GM15510 (cell line): Measurements from ENCODE around the gene SSPN.

Experiments
- POLR2A ChIP-seq: IDR thresholded peaks from 3 replicates; pipeline ENCODE4 v1.6.1; 2011; ENCODE audit warnings: borderline replicate concordance; ENCODE audit not compliant: insufficient read length; ENCODE audit errors: extremely low read depth

Gene SSPN

DNA sequence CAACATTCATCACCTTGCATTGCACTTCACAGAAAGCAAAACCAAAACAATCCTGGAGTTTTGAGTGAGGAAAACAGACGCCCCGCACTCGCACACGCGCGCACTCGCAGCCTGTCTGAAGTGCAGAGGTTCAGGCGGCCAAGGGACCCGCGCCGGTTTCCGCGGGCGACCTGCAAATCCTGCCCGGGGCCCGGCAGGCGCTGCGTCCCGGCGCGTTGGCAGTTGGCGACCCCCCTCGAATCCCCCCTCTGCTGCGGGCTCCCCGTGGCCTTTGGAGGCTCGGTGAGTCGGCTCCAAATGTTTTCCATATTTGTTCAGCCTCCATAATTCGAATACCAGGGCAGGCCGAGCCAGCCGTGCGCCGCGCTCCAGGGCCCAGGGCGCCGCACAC, at the start of gene SSPN:
Gene SSPN, plus strand, starts transcription at position 324 of the 391 bp plus-strand sequence. CDS start 100 bp downstream, outside the sequence.
- no peak for TF ChIP-seq POLR2A

DNA sequence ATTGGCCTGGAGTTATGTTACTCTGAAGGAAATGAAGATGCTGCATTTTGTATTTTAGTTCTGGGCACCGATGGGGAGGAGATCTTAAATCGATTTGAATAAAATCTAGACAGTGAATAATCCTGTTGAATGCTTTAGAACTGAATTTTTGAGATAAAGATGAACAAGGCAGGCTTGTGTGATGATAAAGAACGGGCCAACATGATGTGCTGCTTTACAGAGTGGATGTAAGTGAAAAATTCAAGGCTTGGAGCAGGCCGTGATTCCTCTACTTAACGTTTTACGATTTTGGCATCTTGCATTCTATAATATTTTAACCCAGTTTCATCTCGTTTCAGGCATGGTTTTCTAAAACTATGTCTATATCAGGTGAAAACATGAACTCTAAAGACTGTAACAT, 47.1 kb upstream of the SSPN start:
- no peak for TF ChIP-seq POLR2A

DNA sequence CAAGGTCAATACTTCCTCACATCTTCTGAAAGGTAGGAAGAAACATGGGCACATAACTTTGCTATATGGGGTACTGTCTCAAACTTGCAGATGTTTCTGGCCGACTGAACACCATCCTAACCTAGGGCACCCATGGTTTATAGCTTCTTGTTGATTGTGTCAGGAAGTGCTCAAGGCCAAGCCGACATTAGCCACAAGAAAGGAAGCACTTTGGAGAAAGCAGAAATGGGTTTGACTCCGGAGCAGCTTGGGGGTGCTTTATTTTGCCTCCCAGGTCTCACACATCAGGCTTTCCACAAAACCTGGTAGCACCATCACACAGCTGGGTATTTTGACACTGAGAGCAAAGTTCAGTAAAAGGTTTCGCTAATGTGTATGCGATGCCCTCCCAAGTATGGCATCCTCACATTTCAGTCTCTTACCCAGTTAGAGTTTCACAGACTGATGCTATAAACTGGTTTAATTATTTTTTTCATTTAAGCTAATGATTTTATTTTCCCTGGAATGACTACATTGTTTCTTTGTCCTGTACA, 45.3 kb upstream of the SSPN start:
- no peak for TF ChIP-seq POLR2A

DNA sequence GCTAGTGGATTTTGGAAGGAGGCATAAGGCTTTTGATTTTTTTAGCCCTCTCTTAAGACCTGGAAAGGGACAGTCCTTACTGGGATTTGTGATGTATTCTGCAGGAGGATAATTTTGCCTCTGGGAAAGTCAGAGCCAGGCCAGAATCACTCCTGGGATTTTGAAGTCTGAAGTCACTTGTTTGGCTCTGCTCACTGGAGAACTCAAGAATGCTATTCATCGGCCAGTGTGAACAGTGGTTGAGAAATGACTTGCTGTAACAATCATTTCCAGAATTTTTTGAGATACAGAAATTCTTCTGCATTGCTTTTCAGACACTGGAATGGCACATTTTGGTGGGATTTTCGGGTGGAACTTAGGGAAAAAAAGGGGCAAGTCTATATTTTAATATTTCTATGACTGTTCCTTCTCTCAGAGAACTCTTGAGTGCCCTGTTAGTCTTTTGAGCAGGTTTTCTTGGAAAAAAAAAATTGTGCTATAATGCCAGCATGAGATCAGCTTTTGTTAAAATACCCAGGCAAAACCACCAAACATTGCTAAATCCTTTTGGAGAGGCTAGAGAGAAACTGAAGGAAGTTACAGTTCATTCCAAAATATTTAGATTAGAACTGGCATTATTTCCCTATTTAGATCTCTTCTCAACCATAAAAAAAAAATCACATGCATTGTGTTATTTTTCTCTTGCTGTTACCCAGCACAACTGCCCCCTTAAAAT, 44.5 kb upstream of the SSPN start:
- TF ChIP-seq POLR2A, result no peak

- TF ChIP-seq POLR2A, result no peak
Measured at GRCh38 chr12:26152507-26153102, 42.8 kb upstream of the SSPN start.

DNA sequence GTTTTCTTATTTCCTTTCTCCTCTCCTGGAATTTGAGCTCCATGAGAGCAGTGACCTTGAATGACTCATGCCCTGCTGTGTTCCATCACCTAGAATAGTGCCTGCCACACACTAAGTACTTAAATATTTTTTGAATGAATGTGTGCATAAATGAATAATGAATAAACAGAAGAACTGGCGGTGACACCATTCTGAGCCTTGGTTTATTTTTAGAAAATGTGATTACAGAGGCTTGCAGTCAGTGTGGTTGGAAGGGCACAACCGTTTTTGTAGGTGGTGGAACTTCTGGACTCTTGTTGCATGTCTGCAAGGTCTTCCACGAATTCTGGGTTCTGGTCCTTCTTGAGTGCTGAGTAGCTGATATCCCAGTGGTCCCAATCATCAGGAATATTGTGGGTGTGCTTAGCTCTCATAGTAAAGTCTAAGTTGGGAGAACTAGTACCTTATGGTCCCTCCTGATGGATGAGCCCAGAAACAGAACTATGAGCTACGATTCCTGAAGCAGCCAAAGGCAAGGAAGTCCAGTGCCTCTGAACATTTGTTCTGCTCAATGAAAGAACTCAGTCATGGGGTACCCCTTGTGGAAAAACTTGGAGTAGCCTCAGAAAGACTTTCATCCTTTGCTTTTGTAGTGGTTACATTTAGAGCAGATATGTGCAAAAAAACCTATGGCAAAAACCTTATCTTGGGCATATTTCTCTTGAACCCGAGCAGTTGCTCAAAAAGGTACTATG, 41.8 kb upstream of the SSPN start:
- TF ChIP-seq POLR2A, result no peak

DNA sequence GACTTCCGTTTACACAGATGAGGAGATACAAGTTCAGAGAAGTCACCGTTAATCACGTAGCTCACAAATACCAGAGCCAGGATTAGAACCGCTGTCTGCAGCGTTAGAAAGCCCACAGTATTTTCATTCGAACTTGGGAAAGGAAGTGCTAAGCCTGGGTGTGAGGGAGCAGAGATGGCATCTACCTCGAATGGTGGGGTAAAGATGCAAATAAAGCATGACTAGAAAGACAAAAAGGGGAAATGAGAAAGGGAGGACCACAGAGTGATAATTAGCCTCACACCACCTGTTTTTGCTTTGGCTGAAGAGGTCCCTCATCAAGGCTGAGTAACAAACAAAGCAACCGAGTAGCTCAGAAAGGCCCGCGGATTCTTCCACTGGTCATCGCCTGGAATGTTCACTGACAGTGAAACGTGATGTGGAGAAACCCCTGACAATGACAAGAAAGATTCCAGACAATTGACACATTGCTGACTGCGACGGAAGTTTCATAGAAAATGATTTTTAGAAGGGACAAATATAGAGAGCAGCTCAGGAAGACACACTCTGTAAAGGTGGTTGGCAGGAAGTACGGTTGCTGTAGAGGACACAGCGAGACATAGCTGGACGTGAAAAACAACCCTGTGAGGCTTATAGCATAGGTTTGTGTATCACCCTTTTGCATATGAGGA, 39.0 kb upstream of the SSPN start:
- peak; percentile 32 for TF ChIP-seq POLR2A

GRCh38 chr12:26157001-26157400, 38.4 kb upstream of the SSPN start:
- no peak for TF ChIP-seq POLR2A

- no peak for TF ChIP-seq POLR2A
Measured at GRCh38 chr12:26158078-26158764, 37.2 kb upstream of the SSPN start.

DNA sequence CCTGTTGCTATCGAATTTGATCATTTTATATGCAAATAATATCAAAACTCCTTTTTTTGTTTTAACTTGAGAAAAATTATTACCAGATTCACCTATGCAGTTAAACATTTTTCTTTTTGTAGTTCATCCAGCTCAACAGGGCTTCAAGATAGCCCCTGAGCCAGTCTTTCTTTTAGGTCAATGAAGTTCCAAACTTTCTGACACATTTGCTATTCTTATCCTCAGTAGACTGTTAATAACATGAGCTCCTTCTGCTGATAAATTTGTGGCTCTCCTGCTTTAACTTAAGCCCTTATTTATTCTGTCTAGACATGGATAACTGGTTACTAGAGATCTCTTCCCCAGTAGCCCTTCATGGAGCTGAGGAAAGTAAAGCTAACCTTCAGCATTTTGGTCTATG, 33.2 kb upstream of the SSPN start:
- TF ChIP-seq POLR2A, result no peak

GRCh38 chr12:26162905-26163304, 32.5 kb upstream of the SSPN start:
- no peak for TF ChIP-seq POLR2A

DNA sequence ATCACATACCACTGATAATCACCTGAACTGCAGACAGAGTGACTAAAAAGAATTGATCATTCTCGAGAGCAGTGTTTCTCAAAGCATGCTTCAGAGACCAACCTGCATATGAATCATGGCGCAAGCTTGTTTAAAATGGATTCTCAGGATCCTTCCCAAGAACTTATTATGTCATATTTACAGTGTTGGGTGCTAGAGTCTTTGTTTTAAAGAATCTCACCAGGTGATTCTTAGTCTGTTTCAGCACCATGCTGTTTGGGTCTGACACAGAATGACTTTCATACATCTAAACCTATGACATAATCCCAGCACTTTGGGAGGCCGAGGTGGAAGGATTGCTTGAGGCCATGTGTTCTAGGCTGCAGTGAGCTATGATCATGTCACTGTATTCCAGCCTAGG, 31.3 kb upstream of the SSPN start:
- no peak for TF ChIP-seq POLR2A

DNA sequence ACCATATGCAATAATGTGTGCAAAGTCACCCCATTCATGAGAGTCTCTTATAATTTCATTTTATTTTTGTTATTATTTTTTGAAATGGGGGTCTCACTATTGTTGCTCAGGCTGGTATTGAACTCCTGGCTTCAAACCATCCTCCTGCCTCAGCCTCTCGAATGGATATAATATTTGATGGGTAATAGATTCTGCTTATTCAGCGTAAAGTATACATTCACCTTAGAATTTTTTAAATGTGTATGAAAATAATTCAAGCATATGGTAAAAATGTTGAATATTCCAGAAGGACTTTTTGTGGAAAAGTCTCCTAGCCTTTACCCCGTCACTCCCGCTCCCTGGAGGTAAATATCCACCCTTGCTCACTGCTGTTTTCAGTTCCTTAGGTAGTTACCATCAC, 23.4 kb upstream of the SSPN start:
- no peak for TF ChIP-seq POLR2A

DNA sequence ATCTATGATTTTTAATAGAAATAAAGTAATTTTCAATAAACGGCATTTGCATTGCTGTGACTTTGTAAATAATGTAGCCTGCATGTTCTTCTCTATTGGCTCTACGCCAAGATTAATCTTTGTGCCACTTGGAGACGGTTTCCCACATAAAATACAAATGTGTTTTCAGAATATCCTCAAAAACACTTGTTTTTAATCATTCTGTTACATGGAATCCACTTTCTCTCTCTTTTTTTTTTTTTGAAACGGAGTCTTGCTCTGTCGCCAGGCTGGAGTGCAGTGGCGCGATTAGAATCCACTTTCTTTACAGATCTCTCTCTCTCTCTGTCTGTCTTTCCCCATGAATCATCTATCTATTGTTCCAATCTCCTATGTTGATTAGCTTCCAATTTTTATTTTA, 22.8 kb upstream of the SSPN start:
- TF ChIP-seq POLR2A, result no peak
